ENCODE data around the gene PPIA.

DNA sequence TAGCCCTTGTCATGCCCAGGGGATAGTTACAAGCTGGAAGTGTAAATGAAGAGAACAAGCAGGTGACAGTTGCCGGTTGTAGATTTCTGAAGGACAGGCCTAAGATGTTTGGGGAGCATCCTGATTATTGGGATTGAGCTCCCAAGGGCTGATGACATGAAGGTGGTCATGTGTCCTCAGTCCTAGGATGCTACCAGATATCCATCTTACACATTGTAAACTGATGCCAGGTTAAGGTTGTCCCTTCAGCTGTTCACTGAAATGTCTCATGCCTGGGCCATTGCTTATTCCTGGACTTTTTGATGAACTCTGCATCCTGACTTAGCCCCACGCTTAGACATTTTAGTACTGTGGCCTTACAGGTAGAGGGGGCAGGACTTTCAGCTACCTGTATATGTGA, 46.5 kb upstream of the PPIA start:
- TF ChIP-seq SUZ12 (IDR thresholded peaks at IDR 0.05; ENCODE audit: extremely low read depth, insufficient read depth, insufficient read length) (no peak), ZNF274 (IDR thresholded peaks at IDR 0.05; ENCODE audit: low read depth, low read length) (no peak)

All from NT2/D1 (cell line).